HL-60/S4 treated with phorbol 12-myristate 13-acetate at 8.2 ng/mL for 4 days and 3 days (cell line): Measurements from ENCODE around the gene SLC24A1.

ENCODE experiments used
- in situ Hi-C: fragments of 300-500 bp; cut with MboI; formaldehyde crosslinking; loops from 2 replicates; pipeline ENCODE4 v1.15.0; 2022; ENCODE audit warnings: low sequenced_read_pairs

SLC24A1 gene

GRCh38 chr15:65618560-65619109 is 3.1 kb upstream of the SLC24A1 start:
- in situ Hi-C loops = no loop called here

- in situ Hi-C loops = no loop called here
Measured at GRCh38 chr15:65619626-65620290, 2.0 kb upstream of the SLC24A1 start.

- in situ Hi-C loops = no loop called here
Measured at GRCh38 chr15:65620833-65621232, 905 bp upstream of the SLC24A1 start.

GRCh38 chr15:65623103-65623502 is 1.4 kb downstream of the SLC24A1 start:
- in situ Hi-C loops = no loop called here

- in situ Hi-C loops = no loop called here
Measured at GRCh38 chr15:65626856-65627255, 5.1 kb downstream of the SLC24A1 start.

GRCh38 chr15:65629548-65629947 is 7.8 kb downstream of the SLC24A1 start:
- in situ Hi-C loops = no loop called here

- in situ Hi-C loops = no loop called here
Measured at GRCh38 chr15:65630760-65631159, 9.0 kb downstream of the SLC24A1 start.

GRCh38 chr15:65631503-65631902 is 9.8 kb downstream of the SLC24A1 start:
- in situ Hi-C loops = no loop called here

GRCh38 chr15:65632780-65633375 is 11.1 kb downstream of the SLC24A1 start:
- in situ Hi-C loops = no loop called here

- in situ Hi-C loops = no loop called here
Measured at GRCh38 chr15:65633752-65634151, 12.0 kb downstream of the SLC24A1 start.

GRCh38 chr15:65634356-65634755 is 12.6 kb downstream of the SLC24A1 start:
- in situ Hi-C loops = no loop called here

- in situ Hi-C loops = no loop called here
Measured at GRCh38 chr15:65638109-65638508, 16.4 kb downstream of the SLC24A1 start.

GRCh38 chr15:65638681-65639089 is 16.9 kb downstream of the SLC24A1 start:
- in situ Hi-C loops = no loop called here

- in situ Hi-C loops = no loop called here
Measured at GRCh38 chr15:65639509-65639908, 17.8 kb downstream of the SLC24A1 start.

GRCh38 chr15:65641768-65642475 is 20.2 kb downstream of the SLC24A1 start:
- in situ Hi-C loops = no loop called here

- in situ Hi-C loops = no loop called here
Measured at GRCh38 chr15:65642594-65642993, 20.9 kb downstream of the SLC24A1 start.

GRCh38 chr15:65644282-65644681 is 22.5 kb downstream of the SLC24A1 start:
- in situ Hi-C loops = no loop called here

GRCh38 chr15:65645392-65645791 is 23.7 kb downstream of the SLC24A1 start:
- in situ Hi-C loops = no loop called here

- in situ Hi-C loops = no loop called here
Measured at GRCh38 chr15:65646486-65646885, 24.7 kb downstream of the SLC24A1 start.

GRCh38 chr15:65650312-65651041 is 28.7 kb downstream of the SLC24A1 start:
- in situ Hi-C loops = no loop called here

GRCh38 chr15:65651042-65651322 is 29.2 kb downstream of the SLC24A1 start:
- in situ Hi-C loops = no loop called here
